GM21528 (cell line): ENCODE results near the gene QPRT.
"Not testable (repeated sequence)": the region's sequence is repeated elsewhere in the genome, so short reads cannot be mapped to it uniquely, and the experiment has no call there.

ENCODE experiments used
- ATAC-seq: cut with Tn5 transposase; IDR thresholded peaks from one replicate; pipeline ENCODE4 v1.9.1; 2021; ENCODE audit warnings: mild to moderate bottlenecking, moderate library complexity; ENCODE audit not compliant: unreplicated experiment, low FRiP score

The QPRT gene

GRCh38 chr16:29712809-29713208 lies 33.8 kb downstream of the QPRT start:
- ATAC-seq: no peak

- no peak for ATAC-seq
Observed at GRCh38 chr16:29714396-29714795, 35.4 kb downstream of the QPRT start.

- ATAC-seq: no peak
Observed at GRCh38 chr16:29714972-29715371, 36.0 kb downstream of the QPRT start.

GRCh38 chr16:29717113-29717512 lies 38.1 kb downstream of the QPRT start:
- no peak for ATAC-seq

GRCh38 chr16:29719063-29719462 lies 40.1 kb downstream of the QPRT start:
- ATAC-seq: no peak

- no peak for ATAC-seq
Observed at GRCh38 chr16:29720703-29721102, 41.7 kb downstream of the QPRT start.

GRCh38 chr16:29721167-29721879 lies 42.3 kb downstream of the QPRT start:
- not testable (repeated sequence) for ATAC-seq

- no peak for ATAC-seq
Observed at GRCh38 chr16:29726845-29727377, 47.9 kb downstream of the QPRT start.

GRCh38 chr16:29727452-29727851 lies 48.5 kb downstream of the QPRT start:
- no peak for ATAC-seq

GRCh38 chr16:29729116-29729521 lies 50.1 kb downstream of the QPRT start:
- ATAC-seq: no peak

GRCh38 chr16:29730649-29731048 lies 51.7 kb downstream of the QPRT start:
- ATAC-seq: no peak

- peak; percentile 58 for ATAC-seq
Observed at GRCh38 chr16:29731768-29732601, 53.0 kb downstream of the QPRT start.

- ATAC-seq: no peak
Observed at GRCh38 chr16:29734786-29735185, 55.8 kb downstream of the QPRT start.

- no peak for ATAC-seq
Observed at GRCh38 chr16:29736112-29736511, 57.1 kb downstream of the QPRT start.

GRCh38 chr16:29736764-29737163 lies 57.8 kb downstream of the QPRT start:
- ATAC-seq: no peak

- ATAC-seq: no peak
Observed at GRCh38 chr16:29737713-29738112, 58.7 kb downstream of the QPRT start.

- no peak for ATAC-seq
Observed at GRCh38 chr16:29738514-29738913, 59.5 kb downstream of the QPRT start.

- ATAC-seq: not testable (repeated sequence)
Observed at GRCh38 chr16:29739927-29740629, 61.1 kb downstream of the QPRT start.

- ATAC-seq: not testable (repeated sequence)
Observed at GRCh38 chr16:29740630-29741015, 61.6 kb downstream of the QPRT start.

GRCh38 chr16:29742683-29743275 lies 63.8 kb downstream of the QPRT start:
- ATAC-seq: no peak

GRCh38 chr16:29743475-29743826 lies 64.5 kb downstream of the QPRT start:
- no peak for ATAC-seq
